UCSD-AML1 (cell line): Measurements from ENCODE around the gene B3GALT6.

Experiments
- DNase-seq: peaks from one replicate; lab custom pipeline; 2025; ENCODE audit not compliant: unreplicated experiment; lab: John Stamatoyannopoulos, UW

B3GALT6 gene

GRCh38 chr1:1259951-1260600, 28.0 kb downstream of the B3GALT6 start:
- DNase-seq: no peak

GRCh38 chr1:1260843-1261560, 29.0 kb downstream of the B3GALT6 start:
- DNase-seq: no peak

GRCh38 chr1:1262071-1262470, 30.0 kb downstream of the B3GALT6 start:
- no peak for DNase-seq

- no peak for DNase-seq
These were observed 30.7 kb downstream of the B3GALT6 start for GRCh38 chr1:1262758-1263157.

- DNase-seq: no peak
These were observed 32.0 kb downstream of the B3GALT6 start for GRCh38 chr1:1264026-1264425.

GRCh38 chr1:1264868-1265272, 32.8 kb downstream of the B3GALT6 start:
- DNase-seq: peak; percentile 19

- no peak for DNase-seq
These were observed 35.6 kb downstream of the B3GALT6 start for GRCh38 chr1:1267488-1268283.

- DNase-seq: no peak
These were observed 36.2 kb downstream of the B3GALT6 start for GRCh38 chr1:1268284-1268682.

GRCh38 chr1:1270813-1271212, 38.8 kb downstream of the B3GALT6 start:
- no peak for DNase-seq

- DNase-seq: no peak
These were observed 40.5 kb downstream of the B3GALT6 start for GRCh38 chr1:1272341-1273208.

GRCh38 chr1:1273209-1273511, 41.1 kb downstream of the B3GALT6 start:
- DNase-seq: no peak

- DNase-seq: peak; percentile 89
These were observed 41.7 kb downstream of the B3GALT6 start, which contains the start of gene UBE2J2 for GRCh38 chr1:1273512-1274298. Gene UBE2J2, minus strand, starts transcription at chr1:1273854. Its CDS starts 5,862 bp downstream, at chr1:1267992.

GRCh38 chr1:1274299-1274930, 42.4 kb downstream of the B3GALT6 start:
- DNase-seq: no peak

GRCh38 chr1:1274931-1275431, 42.9 kb downstream of the B3GALT6 start:
- DNase-seq: no peak

GRCh38 chr1:1275836-1276235, 43.8 kb downstream of the B3GALT6 start:
- no peak for DNase-seq

- no peak for DNase-seq
These were observed 46.6 kb downstream of the B3GALT6 start for GRCh38 chr1:1278620-1279019.

- no peak for DNase-seq
These were observed 47.0 kb downstream of the B3GALT6 start for GRCh38 chr1:1279028-1279427.

GRCh38 chr1:1280782-1281481, 48.9 kb downstream of the B3GALT6 start:
- DNase-seq: no peak
